HT-29 (cell line): ENCODE measurements around the gene MICAL3. TPM values are rescaled to one million over a fixed set of nuclear protein-coding genes. Genes with fewer than 3 reads are reported as not detected.

Experiments
- DNase-seq: peaks from one replicate; pipeline ENCODE4 v3.0.0-alpha.2; 2015; ENCODE audit warnings: low spot score
- total RNA-seq: library from RNA; depleted of rRNA; stranded (reverse); fragments of >200 nt; shearing (Covaris generic); gene quantifications from 2 replicates; pipeline ENCODE4 v1.2.3, GENCODE V29; 2014

Gene MICAL3
- total RNA-seq, 1 experiment from 2014 or later: 11.2 TPM

GRCh38 chr22:17872471-17872870 is 151.9 kb downstream of the MICAL3 start:
- DNase-seq: no peak

GRCh38 chr22:17871726-17872458 is 152.5 kb downstream of the MICAL3 start:
- DNase-seq: no peak

GRCh38 chr22:17870407-17870806 is 154.0 kb downstream of the MICAL3 start:
- peak; percentile 12 for DNase-seq

GRCh38 chr22:17869285-17870096 is 154.9 kb downstream of the MICAL3 start:
- peak; percentile 72 for DNase-seq

GRCh38 chr22:17868771-17869170 is 155.6 kb downstream of the MICAL3 start:
- DNase-seq: no peak

- DNase-seq: peak; percentile 36
These were observed 157.1 kb downstream of the MICAL3 start for GRCh38 chr22:17867160-17867785.

GRCh38 chr22:17866621-17867020 is 157.7 kb downstream of the MICAL3 start:
- no peak for DNase-seq

GRCh38 chr22:17866127-17866526 is 158.2 kb downstream of the MICAL3 start:
- DNase-seq: peak; percentile 41

GRCh38 chr22:17865183-17866055 is 158.9 kb downstream of the MICAL3 start:
- DNase-seq: no peak

- no peak for DNase-seq
These were observed 159.8 kb downstream of the MICAL3 start for GRCh38 chr22:17864398-17865182.

GRCh38 chr22:17862646-17863181 is 161.6 kb downstream of the MICAL3 start:
- DNase-seq: no peak

- DNase-seq: no peak
These were observed 162.5 kb downstream of the MICAL3 start for GRCh38 chr22:17861909-17862308.

- no peak for DNase-seq
These were observed 164.0 kb downstream of the MICAL3 start for GRCh38 chr22:17860220-17860965.

- DNase-seq: no peak
These were observed 166.3 kb downstream of the MICAL3 start for GRCh38 chr22:17858033-17858432.

- no peak for DNase-seq
These were observed 168.6 kb downstream of the MICAL3 start for GRCh38 chr22:17855572-17856290.

GRCh38 chr22:17853073-17853472 is 171.3 kb downstream of the MICAL3 start:
- no peak for DNase-seq

- DNase-seq: no peak
These were observed 172.6 kb downstream of the MICAL3 start for GRCh38 chr22:17851759-17852158.

- no peak for DNase-seq
These were observed 176.8 kb downstream of the MICAL3 start for GRCh38 chr22:17847360-17848078.
